Measurements from ENCODE around the gene RNLS.
"Not testable (repeated sequence)": the region's sequence is repeated elsewhere in the genome, so short reads cannot be mapped to it uniquely, and the experiment has no call there.

Gene RNLS

DNA sequence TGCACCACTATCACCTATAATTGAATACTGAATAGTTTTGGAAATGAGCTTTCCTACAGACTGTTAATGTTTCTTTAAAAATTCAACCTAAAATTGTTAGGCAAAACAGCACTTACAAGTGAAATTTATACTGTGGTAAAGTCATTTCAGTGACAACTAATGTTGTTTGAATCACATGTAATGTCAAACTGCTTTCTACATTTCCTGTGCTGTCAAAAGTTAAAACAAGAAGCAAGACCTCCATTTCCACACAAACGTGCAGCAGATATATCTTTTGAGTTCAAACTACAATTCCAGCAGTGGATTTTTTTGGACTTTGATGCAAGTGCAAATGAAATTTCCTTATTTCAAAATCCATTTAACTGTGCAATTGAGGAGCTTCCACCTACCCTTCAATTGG, 199.8 kb downstream of the RNLS start:
- DNase-seq: no peak

DNA sequence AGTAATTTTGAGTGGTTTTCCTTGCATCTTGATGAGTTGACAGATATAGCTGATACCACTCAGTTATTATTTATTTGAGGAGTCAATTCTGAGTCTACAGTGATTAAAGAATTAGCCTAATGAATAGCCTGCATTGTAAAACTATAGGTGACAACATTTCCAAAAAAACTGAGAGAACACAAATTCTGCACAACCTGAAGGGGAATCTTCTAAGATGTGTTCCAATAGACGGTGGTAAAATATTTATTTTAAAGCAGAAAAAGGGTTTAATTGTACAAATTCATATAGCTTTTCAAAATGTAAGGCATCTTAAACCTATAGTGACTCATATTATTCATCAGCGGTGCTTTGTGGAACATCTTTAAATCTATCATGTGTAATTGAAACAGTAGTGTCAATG, 200.4 kb downstream of the RNLS start:
- DNase-seq: no peak

DNA sequence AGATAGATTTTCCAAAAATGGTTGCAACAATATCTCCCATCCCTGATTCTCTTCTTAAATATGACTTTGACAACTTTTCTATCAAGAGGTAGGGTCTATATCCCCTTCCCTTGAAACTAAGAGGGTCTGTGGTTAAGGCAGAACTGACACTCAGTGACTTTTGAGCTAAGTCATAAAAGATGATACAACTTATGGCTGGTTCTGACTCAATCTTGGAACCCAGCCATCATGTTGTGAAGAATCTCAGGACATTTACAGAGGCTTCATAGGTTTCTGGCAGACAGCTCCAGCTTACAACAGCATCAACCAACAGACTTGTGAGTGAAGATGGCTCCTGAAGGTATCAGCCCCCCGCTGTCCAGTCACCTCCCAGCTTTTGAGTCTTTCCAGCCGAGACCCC, 203.5 kb downstream of the RNLS start:
- DNase-seq: no peak

DNA sequence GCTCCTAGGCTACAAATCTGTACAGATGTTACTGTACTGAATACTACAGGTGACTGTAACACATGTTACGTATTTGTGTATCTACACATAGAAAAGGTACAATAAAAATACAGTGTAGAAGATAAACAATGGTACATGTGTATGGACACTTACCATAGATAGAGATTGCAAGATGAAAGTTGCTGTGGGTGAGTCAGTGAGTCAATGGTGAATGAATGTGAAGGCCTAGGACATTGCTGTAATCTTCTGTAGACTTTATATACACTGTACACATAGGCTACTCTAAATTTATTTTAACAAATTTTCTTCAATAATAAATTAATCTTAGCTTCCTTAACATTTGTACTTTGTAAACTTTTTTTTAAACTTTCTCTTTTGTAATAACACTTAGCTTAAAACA, 205.6 kb downstream of the RNLS start:
- no peak for DNase-seq

DNA sequence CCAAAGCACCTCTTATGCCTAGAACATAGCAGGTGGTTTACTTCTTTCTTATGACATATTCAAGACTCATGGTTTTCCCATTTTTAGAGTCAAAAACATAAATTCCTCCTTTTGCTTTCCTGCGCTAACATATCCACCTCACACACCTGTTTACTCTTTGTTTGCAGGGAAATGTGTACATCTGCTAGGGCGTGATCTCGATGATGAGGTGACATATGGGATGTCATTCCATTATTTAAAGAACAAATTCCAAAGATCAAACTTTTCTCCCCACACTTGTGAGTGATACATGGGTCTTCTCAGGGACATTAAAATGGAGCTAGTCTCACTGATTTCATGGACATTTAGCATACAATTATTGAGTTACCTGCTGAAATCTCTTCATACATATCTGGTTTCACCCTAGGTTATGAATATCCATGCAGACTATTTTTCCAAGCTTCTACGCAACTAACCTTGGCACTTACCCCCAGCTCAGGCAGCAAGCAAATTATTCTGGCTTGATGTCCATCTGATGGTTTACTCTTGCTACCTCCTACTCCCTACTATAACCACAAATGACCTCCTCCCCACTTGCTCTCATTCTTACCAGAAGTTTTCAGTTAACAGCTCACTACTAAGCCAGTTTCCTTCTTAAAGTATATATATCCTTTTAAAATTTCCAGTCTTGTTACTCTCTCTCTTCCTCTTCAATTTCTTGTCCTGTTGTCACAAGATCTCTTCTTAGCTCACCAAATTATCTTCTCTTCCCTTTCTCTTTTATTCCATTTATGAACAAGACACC, 208.5 kb downstream of the RNLS start:
- no peak for DNase-seq

DNA sequence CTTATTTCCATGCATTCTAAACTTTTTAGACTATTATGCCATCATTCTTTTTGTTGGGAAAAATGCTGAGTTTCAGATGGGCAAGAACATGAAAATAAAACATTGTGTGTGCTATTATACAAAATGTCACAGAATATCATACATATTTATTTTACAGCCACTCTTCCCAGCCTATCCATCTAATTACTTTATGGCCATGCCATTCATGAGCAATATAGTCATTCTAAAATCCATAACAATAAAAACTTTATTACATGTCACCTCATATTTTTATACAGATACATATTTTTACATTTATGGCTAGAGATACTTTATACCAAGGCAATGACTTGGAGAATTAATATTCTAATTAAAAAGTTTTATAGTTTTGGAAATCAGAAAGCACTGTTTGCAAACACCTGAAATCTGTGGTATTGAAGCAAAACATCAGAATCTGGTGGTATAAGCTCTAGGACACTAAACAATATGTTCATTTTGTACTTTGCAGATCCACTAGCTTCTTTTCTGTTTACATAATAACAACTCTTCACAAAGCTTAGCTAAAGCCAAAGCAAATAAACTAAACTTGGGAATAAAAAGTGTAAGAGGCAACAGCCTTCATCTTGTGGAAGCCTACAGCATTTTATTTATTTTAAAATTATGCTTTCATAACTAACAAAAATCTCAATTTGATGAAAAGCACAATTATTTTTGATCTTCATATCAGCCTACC, 210.1 kb downstream of the RNLS start:
- DNase-seq: no peak

DNA sequence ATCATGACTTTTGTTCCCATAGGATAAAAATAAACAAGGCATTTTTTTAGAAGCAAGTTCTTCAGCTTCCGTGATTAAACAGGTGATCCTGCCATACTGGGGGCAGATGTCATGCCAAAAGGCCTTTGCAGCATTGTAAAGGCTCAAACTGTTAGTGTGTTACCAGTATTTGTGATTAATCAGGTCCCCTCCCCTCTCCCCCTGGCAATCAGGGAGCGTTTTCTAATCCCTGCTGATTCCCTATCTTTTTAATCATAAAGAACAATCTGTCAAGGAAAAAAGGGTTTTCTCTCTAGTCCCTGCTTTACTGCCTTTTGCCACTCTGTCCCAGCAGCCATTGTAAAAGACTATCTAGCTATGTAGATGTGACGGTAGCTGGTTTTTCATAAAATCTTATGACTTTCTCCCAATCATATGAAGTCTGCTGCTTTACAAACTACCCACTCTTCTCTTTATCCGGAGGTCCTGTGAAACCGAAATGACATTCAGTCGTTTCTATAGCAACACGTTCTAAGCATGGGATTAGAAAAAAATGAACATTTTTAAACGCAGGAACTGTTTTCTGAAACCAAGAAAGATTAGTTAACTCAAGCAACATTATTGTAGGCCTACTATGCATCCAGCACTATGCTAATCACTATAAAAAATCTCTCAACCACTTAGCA, 210.9 kb downstream of the RNLS start:
- no peak for DNase-seq

DNA sequence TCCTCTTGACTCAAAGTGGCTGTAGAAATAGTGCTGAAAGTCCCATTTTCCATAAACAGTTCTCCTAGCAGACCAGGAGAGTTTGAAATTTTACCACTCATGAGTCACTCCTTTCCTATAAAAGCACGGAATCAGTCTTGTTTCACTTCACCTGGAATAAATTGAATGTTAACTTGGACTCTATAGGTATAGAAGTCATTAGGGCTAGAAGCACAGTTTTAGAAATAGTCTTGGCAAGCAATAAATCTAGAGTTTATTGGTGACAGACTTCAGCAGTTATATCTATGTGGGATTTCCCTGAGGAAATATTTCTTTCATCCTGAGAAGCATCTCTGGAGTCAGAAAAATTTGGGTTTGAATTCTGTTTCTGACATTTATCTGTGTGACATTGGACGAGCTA, 212.4 kb downstream of the RNLS start:
- no peak for DNase-seq

DNA sequence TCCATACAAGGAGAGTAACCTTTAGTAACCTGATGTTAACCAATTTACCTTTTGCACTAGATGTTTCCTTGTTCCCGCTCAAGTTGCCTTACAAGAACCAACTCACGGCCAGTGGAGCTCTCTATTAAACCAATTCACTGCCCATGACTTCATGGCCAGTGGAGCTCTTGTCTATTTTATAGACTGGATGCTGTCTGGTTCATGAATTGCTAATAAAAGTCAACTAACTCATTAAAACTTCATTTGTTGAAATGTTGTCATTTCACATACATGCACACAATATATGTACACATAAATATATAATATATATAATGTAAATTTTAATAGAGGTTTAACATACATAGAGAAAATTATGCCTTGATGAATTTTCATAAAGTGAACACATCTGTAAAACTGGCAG, 216.3 kb downstream of the RNLS start:
- DNase-seq: no peak

DNA sequence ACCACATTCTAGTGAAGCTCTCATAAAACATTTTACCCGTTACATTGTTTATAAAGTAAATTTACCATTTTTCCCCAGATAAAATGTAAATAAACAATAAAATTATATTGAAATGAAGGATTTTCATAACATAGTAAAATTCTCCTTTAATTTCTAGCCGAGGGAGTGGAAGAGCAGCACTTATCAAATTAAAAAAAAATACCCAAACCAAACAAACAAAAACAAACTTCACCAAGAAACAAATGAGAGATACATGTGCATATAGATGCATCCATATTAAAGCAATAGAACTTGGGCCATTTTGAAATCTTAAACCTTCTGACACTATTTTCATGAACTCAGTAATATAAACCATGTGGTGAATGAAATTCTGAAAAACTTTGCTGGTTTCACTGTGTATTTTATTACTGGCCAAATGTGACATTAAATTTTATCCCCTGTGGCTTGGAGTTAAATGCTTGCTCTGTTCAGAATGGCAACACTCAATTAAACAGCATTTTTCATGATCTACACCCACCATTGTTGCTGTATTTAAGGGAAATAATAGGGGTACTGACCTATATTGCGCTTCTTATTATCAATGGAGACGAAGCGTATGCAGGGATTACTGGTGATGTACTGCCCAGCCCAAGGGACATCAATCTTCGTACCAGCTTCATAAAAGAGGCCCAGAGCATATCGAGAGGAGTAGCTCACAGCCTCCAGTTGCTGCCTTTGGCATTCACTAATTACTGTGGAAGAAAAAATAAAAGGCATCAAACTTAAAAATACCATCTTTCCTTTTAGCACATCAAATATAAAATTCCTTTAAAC, 220.9 kb downstream of the RNLS start:
- no peak for DNase-seq

DNA sequence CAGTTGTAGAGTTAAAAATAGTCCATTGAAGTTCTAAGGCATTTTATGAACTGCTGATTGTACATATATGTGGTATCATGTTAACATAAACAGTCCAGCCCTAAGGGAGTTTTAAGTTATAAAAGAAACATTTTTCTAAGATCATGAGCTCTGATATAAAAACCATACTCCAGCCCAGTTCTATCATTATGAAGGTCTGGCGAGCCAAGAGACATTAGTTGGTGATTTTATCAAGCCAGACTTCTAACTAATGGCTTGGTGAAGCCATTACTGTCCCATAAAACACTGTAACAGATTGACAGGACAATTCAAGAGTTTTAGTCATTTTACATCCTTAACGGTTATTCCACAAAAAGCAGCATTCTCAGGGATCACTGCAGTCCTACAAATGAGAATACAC, 221.6 kb downstream of the RNLS start:
- no peak for DNase-seq

DNA sequence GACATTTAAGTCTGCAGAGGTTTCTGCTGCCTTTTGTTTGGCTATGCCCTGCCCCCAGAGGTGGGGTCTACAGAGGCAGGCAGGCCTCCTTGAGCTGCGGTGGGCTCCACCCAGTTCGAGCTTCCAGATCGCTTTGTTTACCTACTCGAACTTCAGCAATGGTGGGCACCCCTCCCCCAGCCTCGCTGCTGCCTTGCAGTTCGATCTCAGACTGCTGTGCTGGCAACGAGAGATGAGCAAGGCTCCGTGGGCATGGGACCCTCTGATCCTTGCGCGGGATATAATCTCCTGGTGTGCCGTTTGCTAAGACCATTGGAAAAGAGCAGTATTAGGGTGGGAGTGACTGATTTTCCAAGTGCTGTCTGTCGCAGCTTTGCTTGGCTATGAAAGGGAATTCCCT, 227.4 kb downstream of the RNLS start:
- not testable (repeated sequence) for DNase-seq

DNA sequence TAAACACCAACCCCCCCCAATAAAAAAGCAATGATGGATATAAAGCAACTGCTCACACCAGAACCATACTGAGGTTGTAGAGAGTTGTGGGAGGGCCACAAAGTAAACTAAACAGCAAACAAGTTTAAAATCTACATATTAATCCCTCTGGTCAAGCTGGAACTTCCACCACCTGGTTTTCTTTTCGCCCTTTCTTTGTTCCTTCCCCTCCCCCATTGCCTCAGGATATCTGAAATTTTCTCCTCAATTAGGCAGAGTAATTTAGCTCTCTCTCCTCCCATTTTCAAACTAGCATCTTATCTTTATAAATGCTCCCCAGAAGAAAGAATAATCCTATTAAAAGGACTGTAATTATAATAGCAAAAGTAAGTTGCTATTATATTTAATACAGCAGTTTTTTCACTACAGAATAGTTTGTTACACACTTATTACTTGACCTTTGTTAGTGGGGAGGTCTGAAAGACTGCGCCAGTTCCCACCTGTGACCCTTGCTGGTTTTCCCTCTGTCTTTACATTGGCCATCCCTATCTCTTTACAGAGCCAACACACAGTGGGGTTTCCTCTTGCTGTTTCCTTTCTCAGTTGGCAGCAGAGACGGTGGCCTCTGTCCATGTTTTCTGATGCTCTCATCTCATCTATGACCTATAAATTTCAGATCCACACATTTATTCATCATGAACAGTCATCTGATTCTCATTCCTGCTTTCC, 235.4 kb downstream of the RNLS start:
- DNase-seq: no peak

DNA sequence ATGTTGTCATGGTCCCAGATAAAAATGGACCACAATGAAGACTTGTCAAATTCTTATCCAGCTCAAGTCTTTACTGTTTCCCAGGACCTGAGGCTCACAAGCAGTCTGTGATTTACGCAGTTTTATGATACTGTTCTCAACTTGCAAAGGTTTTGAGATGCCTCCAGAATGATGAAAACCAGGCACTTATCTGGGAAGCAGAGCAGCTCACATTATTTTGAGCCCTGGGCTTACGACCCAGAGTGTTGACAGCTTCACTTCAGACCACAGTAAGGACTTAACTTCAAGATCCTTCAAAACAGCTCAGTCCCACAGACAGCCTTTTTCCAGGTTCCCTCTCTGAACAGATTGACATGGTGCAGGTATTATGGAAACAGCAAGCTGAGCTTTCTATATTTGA, 236.1 kb downstream of the RNLS start:
- no peak for DNase-seq

DNA sequence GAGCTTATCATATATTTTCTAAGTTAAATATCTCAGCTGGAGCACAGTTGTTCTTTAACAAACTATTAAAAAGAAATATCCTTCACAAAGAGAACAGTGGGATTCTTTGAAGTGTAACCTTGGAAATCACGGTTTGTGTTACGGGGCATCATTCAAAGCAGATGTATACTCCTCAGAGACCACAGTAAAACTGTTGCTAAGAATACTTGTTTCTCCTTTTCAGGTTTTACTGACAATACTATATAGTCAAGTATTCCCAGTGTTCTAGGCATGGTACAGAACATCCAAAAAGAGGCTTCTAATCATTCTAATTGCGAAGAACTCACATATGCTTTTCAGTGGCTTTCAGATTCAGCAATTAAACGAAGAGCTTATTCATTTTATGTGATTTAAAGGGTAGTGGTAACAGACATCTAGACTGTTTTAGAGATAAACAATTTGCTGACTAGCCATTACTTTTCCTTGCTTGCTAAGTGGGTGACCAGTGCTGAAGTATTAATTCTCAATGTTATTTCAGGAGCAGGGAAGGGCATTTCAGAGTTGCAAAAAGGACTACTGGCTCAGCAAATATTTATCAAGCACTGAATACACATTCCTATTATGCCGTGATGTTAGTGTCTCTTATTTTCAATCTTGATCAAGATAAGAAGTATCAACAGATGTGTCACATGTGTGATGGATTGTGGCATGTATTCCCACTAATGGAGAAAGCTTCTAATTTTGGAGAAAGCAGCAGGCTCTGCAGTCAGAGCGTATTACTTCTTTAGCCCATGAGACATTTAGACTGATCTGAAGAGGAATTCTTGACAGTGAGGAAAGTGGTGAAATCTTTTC, 236.8 kb downstream of the RNLS start:
- no peak for DNase-seq

DNA sequence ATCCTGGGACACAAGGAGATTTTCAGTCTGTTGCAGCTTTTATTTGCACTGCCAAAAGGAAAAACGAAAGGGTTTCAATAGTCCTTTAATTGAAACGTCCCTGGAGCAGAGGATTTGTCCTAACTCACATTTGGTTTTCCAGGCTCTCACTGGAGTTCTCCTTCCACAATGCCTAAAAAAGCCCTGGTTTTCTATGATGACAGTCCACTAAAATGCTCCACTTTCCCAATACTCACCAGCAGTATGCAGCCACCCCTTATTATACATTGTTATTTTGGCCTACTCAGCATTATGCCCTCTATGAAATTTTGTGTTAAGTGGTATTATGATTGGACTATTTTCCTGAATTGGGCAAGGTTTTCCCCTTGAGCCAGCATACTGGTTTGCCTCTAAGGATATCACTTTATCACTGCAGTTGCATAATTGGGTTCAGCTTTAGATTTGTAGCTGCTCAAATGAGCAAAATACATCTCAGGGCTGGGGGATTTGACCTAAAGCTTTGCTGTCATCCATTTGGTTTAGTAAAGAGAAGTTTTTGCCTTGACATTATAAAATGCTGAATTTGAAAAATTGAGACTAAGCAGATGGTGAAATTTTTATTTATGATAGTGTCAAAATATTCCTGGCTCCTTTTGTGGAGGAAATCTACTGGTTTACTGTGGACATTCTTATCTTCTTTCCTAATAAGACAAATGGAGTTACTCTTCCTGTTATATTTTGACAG, 239.2 kb downstream of the RNLS start:
- DNase-seq: no peak

DNA sequence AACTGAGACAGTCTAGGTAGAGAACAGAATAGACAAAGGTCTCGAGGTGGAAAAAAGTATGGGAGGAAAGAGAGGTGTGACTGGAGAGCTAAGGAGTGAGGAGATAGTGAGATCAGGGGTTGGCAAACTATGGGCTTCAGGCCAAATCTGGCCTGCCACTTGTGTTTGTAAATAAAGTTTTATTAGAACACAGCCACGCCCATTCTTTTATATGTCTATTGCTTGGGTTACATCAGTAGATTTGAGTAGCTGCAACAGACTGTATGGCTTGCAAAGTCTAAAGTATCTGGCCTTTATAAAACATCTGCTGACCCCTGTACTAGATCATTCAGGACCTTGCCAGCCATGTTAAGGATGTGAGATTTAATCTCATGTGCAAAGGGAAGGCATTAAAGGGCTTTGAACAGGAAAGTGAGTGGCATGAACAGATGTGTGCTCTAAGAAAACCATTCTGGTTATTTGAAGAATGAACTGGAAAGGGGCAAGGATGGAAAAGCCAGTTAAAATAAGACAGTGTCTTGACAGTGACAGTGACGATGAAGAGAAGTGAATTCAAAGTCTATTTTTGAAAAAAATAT, 240.3 kb downstream of the RNLS start:
- DNase-seq: no peak

DNA sequence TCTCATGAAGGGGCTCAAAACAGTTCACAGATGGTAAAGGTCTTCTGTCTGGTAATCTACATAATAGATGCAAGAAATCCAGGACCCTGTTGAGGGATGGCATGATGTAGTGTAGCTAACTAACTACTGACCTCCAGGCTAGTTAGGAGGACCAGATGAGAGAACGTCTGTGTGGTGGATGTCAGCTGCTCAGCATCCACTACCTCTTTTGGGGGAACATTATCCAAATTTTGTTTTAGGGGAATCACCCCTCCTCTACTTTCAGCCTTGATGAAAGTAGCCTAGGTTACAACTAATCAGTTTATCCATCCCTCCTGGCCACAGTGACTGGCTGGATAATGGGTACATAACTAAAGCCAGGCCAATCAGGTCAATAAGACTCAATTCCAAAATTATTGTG, 246.0 kb downstream of the RNLS start:
- no peak for DNase-seq

DNA sequence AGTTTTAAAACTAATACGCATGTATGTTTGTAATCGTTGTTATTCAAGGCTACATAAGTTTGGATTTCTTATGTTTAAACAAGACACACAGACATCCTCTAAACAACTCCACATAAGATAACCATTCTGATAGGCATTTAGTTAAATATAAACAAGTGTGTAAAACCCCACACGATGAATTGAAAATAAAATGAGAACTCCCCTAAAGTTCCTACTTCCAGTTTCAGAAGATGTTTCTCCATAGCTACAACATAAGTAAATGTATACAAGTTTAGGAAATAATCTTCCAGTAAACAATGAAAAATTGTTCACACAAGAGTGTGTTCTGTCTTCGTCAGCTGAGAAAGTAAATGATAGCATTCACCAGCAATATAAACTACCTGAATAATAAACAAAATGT, 246.8 kb downstream of the RNLS start:
- no peak for DNase-seq

DNA sequence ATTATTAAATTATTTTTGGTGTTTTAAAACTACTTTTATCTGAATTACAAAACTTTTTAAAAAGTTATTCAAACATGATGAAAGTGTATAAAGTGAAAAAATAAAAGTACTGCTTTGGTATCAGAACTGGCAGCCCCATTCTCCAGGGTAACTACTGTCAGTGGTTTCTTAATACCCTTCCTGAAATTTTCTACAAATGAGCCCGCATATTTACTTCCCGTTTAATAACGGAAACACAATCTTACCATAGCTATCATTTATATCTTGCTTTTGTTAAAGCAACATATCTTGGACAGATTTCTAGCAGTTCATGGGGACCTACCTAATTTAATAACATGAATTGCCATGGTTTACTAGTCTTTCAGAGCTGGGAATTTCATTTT, 249.9 kb downstream of the RNLS start:
- DNase-seq: no peak

All from GDM1 (cell line).